Measurements from ENCODE around the gene TGFB2.
A peak's percentile ranks its signal among the peaks of the same experiment; 100 is the strongest.

TGFB2 gene

DNA sequence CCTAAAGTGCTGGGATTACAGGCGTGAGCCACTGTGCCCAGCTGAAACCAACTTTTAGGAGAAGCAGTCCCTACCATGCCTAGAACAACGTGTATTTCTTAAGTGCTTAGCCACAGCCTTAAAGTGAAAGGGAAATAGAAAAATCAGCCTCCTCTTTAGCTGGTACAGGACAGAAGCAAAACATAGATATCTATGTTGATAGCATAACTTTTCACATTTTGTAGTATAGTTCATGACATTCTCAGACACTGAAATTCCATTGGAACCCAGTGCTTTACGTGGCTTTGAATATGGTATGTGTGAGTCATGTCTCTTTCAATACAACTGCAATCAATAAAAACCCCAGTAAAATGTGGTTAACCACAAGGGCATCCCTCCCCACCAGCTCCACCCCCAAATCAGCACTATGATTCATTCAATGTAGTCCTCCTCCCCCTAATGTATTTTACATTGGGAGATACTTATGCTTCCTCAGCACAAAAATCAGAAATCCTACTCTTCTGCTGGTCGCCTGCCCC lies 32.1 kb downstream of the TGFB2 start:
- DNase-seq, result peak; percentile 97
- TF ChIP-seq, protein P1, sequence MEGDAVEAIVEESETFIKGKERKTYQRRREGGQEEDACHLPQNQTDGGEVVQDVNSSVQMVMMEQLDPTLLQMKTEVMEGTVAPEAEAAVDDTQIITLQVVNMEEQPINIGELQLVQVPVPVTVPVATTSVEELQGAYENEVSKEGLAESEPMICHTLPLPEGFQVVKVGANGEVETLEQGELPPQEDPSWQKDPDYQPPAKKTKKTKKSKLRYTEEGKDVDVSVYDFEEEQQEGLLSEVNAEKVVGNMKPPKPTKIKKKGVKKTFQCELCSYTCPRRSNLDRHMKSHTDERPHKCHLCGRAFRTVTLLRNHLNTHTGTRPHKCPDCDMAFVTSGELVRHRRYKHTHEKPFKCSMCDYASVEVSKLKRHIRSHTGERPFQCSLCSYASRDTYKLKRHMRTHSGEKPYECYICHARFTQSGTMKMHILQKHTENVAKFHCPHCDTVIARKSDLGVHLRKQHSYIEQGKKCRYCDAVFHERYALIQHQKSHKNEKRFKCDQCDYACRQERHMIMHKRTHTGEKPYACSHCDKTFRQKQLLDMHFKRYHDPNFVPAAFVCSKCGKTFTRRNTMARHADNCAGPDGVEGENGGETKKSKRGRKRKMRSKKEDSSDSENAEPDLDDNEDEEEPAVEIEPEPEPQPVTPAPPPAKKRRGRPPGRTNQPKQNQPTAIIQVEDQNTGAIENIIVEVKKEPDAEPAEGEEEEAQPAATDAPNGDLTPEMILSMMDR (IDR thresholded peaks at IDR 0.05; ENCODE audit: low read depth, low read length, missing control alignments), result no peak
- H3K4me3 ChIP-seq (ENCODE audit: low read depth, low read length), result no peak overlapping the region
- H3K27ac ChIP-seq, result peak overlapping the region; percentile 95
- no peaks in the 10 kb centered on the region for H3K27me3 ChIP-seq (replicated peaks)
- peaks cover 22% of the 10 kb centered on the region for H3K36me3 ChIP-seq (replicated peaks)
- in situ Hi-C loops (cut with HindIII; ENCODE audit: low pct_ligation_motif_present, low sequenced_read_pairs), result no loop called here

- Histone ChIP-seq H3K27me3 (replicated peaks) (no peaks in the 10 kb centered on the region), H3K36me3 (replicated peaks) (peaks cover 28% of the 10 kb centered on the region), H3K4me3 (ENCODE audit: low read depth, low read length) (no peak overlapping the region), H3K27ac (peak overlapping the region; percentile 41)
- in situ Hi-C loops (cut with HindIII; ENCODE audit: low pct_ligation_motif_present, low sequenced_read_pairs), result no loop called here
- TF ChIP-seq, protein P1 (IDR thresholded peaks at IDR 0.05; ENCODE audit: low read depth, low read length, missing control alignments), result no peak
- peak; percentile 57 for DNase-seq
These were observed 35.2 kb downstream of the TGFB2 start for GRCh38 chr1:218380125-218380977.

GRCh38 chr1:218382261-218382660 lies 37.1 kb downstream of the TGFB2 start:
- in situ Hi-C loops (cut with HindIII; ENCODE audit: low pct_ligation_motif_present, low sequenced_read_pairs), result no loop called here
- DNase-seq, result no peak
- TF ChIP-seq, protein P1 (IDR thresholded peaks at IDR 0.05; ENCODE audit: low read depth, low read length, missing control alignments), result no peak
- Histone ChIP-seq H3K27ac (peak overlapping the region; percentile 62), H3K4me3 (ENCODE audit: low read depth, low read length) (no peak overlapping the region), H3K36me3 (replicated peaks) (peaks cover 22% of the 10 kb centered on the region), H3K27me3 (replicated peaks) (no peaks in the 10 kb centered on the region)

DNA sequence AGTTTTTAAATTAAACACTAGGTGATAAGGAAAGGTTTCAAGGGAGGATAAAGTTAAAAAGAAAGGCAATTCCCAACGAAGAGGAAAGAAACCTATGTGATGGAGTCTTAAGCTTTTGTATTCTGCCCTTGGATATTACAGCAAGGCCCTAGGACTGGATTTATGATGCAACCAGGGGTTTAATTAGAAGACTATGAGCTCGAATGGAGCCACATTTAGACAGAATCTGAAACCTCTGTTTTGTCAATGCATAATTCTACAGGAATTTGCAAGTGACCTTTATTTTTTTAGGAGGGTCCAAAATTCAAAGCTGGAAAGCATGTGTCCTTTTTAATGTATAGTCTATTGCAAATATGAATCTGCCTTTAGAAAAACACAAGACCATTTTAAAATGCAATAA lies 37.9 kb downstream of the TGFB2 start:
- Histone ChIP-seq H3K4me3 (ENCODE audit: low read depth, low read length) (no peak overlapping the region), H3K27ac (peak overlapping the region; percentile 62), H3K27me3 (replicated peaks) (no peaks in the 10 kb centered on the region), H3K36me3 (replicated peaks) (peaks cover 24% of the 10 kb centered on the region)
- no peak for DNase-seq
- in situ Hi-C loops (cut with HindIII; ENCODE audit: low pct_ligation_motif_present, low sequenced_read_pairs), result no loop called here
- TF ChIP-seq, protein P1 (IDR thresholded peaks at IDR 0.05; ENCODE audit: low read depth, low read length, missing control alignments), result no peak

- DNase-seq, result no peak
- TF ChIP-seq, protein P1 (IDR thresholded peaks at IDR 0.05; ENCODE audit: low read depth, low read length, missing control alignments), result no peak
- Histone ChIP-seq H3K36me3 (replicated peaks) (peaks cover 22% of the 10 kb centered on the region), H3K27me3 (replicated peaks) (no peaks in the 10 kb centered on the region), H3K27ac (peak overlapping the region; percentile 62), H3K4me3 (ENCODE audit: low read depth, low read length) (no peak overlapping the region)
- in situ Hi-C loops (cut with HindIII; ENCODE audit: low pct_ligation_motif_present, low sequenced_read_pairs), result no loop called here
These were observed 38.5 kb downstream of the TGFB2 start for GRCh38 chr1:218383681-218384080.

Measured in brain microvascular endothelial cell (primary cell).